Subcutaneous adipose tissue (tissue), 4 donors: Measurements from ENCODE around the gene WWTR1. TPM values are rescaled to one million over a fixed set of nuclear protein-coding genes. Genes with fewer than 3 reads are reported as not detected.

ENCODE experiments used
- CTCF ChIP-seq: fragments of 450-650 bp; IDR thresholded peaks from one replicate; pipeline ENCODE4 v1.5.1; 2016; ENCODE audit warnings: low read depth, mild to moderate bottlenecking, control low read depth, antibody characterized with exemption, moderate library complexity
- total RNA-seq, 4 donors: library from RNA; depleted of rRNA; stranded (reverse); fragments of >200 nt; gene quantifications; one replicate each; pipeline ENCODE4 v1.1.0, GENCODE V29; 2016

WWTR1 gene
- total RNA-seq, 4 donors from 2014 or later = 47.9 to 89.3 (median 62.4) TPM

GRCh38 chr3:149511040-149511626 is 146.7 kb downstream of the WWTR1 start:
- no peak for TF ChIP-seq CTCF

GRCh38 chr3:149510480-149510879 is 147.3 kb downstream of the WWTR1 start:
- no peak for TF ChIP-seq CTCF

DNA sequence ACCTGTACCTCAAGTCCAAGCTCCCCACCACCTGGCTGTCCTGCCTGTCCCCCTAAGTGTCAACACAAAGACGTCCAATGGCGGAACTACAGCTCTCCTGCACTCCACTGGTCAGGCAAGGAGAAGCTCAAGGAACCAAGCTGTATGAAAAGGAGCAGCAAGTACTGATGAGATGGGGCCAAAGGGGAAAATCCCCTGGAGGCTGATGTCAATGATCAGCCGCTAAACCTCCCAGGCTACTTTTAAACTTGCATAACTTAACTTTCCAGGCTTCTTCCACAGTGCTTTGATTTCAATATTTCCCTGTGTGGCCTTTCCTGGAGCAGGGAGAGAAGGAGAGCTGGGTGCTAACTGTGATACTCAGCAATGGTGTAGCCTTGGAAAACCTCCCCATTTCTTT is 148.3 kb downstream of the WWTR1 start:
- no peak for TF ChIP-seq CTCF

- no peak for TF ChIP-seq CTCF
These were observed 150.1 kb downstream of the WWTR1 start for GRCh38 chr3:149507491-149508324.

- no peak for TF ChIP-seq CTCF
These were observed 150.9 kb downstream of the WWTR1 start for GRCh38 chr3:149506965-149507364.

DNA sequence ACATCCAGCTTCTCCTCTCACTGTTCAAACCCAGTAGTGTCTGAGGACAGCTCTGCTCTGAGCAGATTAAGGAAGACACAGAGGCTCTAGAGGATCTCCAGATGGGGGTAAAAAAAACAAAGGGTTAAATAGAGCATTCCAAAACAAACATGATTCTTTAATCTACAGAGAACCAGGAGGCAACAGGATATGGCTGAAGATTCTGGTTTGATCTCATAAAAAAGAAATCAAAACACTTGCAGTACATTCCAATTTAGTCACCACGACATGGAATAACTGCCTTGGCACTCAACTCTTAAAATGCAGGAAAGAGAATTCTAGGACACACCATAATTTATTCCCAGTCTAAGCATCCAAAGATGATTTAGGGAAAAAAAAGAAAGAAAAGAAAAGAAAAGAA is 151.3 kb downstream of the WWTR1 start:
- TF ChIP-seq CTCF = no peak

DNA sequence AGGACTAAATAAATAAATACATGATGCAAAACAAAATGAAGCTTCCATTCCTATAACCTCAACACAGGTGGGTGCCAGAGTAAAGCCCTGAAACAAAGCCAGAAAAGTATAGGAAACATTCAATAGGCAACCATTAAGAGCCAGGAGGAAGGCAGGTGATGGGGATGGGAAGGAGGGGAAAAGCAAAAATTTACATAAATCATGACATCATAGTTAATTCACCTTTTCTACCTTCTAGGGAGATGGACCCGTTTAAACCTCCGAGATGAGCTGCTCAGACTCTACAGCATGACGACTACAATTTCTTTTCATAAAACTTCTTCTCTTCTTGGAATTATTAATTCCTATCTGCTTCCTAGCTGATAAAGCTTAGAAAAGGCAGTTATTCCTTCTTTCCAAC is 155.4 kb downstream of the WWTR1 start:
- TF ChIP-seq CTCF = no peak
